PC-3 (cell line): ENCODE data around the gene HLA-A. TPM values are rescaled to one million over a fixed set of nuclear protein-coding genes. Genes with fewer than 3 reads are reported as not detected.

ENCODE experiments used
- ATAC-seq: fragments of 200-7000 bp; cut with Tn5 transposase; 2 replicates; pipeline ENCODE4 v1.9.1; 2020; ENCODE audit warnings: mild to moderate bottlenecking, moderate library complexity
- BruUV-seq: library from RNA; stranded (reverse); fragments of 400-500 nt; replicated peaks from 2 replicates; lab custom pipeline; 2021; lab: Mats Ljungman, UMichigan
- CTCF ChIA-PET: fragments of 300-600 bp; sonication (Branson Sonifier 250); formaldehyde crosslinking; loops from one replicate; lab custom pipeline; 2022; ENCODE audit warnings: antibody characterized with exemption; lab: Charles Lee
- POLR2A ChIA-PET: fragments of 300-600 bp; sonication (Branson Sonifier 250); formaldehyde crosslinking; loops from one replicate; lab custom pipeline; 2022; ENCODE audit warnings: antibody characterized with exemption; ENCODE audit not compliant: unreplicated experiment; lab: Charles Lee
- DNase-seq: peaks from one replicate; pipeline ENCODE4 v3.0.0-alpha.2; 2015
- H2AFZ ChIP-seq: fragments of 300-600 bp; sonication (generic); 2 replicates; pipeline ENCODE4 v1.6.0; 2016; ENCODE audit warnings: antibody characterized with exemption, low read length
- H3F3A ChIP-seq: fragments of 300-600 bp; sonication (generic); one replicate; pipeline ENCODE4 v1.6.0; 2017; ENCODE audit warnings: antibody characterized with exemption, low read length, control low read depth, mild to moderate bottlenecking; ENCODE audit not compliant: unreplicated experiment
- H3K27ac ChIP-seq: fragments of 300-600 bp; sonication (generic); 2 replicates; pipeline ENCODE4 v1.5.1; 2016; ENCODE audit warnings: mild to moderate bottlenecking, low read length
- H3K27me3 ChIP-seq: fragments of 300-600 bp; sonication (generic); 2 replicates; pipeline ENCODE4 v1.6.1; 2016; ENCODE audit warnings: low read length, mixed read lengths
- H3K36me3 ChIP-seq: fragments of 300-600 bp; sonication (generic); 2 replicates; pipeline ENCODE4 v1.6.1; 2016; ENCODE audit warnings: low read depth, mixed run types, low read length, mixed read lengths
- H3K4me1 ChIP-seq: fragments of 300-600 bp; sonication (generic); 2 replicates; pipeline ENCODE4 v1.5.1; 2016; ENCODE audit warnings: low read length; ENCODE audit not compliant: insufficient read depth
- H3K4me2 ChIP-seq: fragments of 300-600 bp; sonication (generic); 2 replicates; pipeline ENCODE4 v1.6.0; 2016; ENCODE audit warnings: low read length
- H3K4me3 ChIP-seq: fragments of 300-600 bp; sonication (generic); 2 replicates; pipeline ENCODE4 v1.5.1; 2016; ENCODE audit warnings: mild to moderate bottlenecking, low read length, mixed read lengths
- H3K79me2 ChIP-seq: fragments of 300-600 bp; sonication (generic); 2 replicates; pipeline ENCODE4 v1.6.1; 2017; ENCODE audit warnings: low read length, mixed read lengths
- H3K9ac ChIP-seq: fragments of 300-600 bp; sonication (generic); 2 replicates; pipeline ENCODE4 v1.6.0; 2016; ENCODE audit warnings: mild to moderate bottlenecking, low read length
- H3K9me2 ChIP-seq: fragments of 300-600 bp; sonication (generic); replicated peaks from 2 replicates; pipeline ENCODE4 v1.6.1; 2016; ENCODE audit warnings: mixed run types, low read length, mixed read lengths
- H3K9me3 ChIP-seq: fragments of 300-600 bp; sonication (generic); 2 replicates; pipeline ENCODE4 v1.6.1; 2016; ENCODE audit warnings: low read length, mixed read lengths
- H4K20me1 ChIP-seq: fragments of 300-600 bp; sonication (generic); 2 replicates; pipeline ENCODE4 v1.6.1; 2016; ENCODE audit warnings: low read length, mixed read lengths
- CTCF ChIP-seq: fragments of 300-600 bp; sonication (generic); conservative IDR thresholded peaks from 2 replicates; pipeline ENCODE4 v1.5.1; 2017; ENCODE audit warnings: antibody characterized with exemption, low read depth, mild to moderate bottlenecking, low read length
- EZH2 ChIP-seq: fragments of 300-600 bp; sonication (generic); IDR thresholded peaks from one replicate; pipeline ENCODE4 v1.6.1; 2017; ENCODE audit warnings: antibody characterized with exemption, mild to moderate bottlenecking, low read length; ENCODE audit not compliant: unreplicated experiment
- EZH2phosphoT487 ChIP-seq: fragments of 300-600 bp; sonication (generic); IDR thresholded peaks from 2 replicates; pipeline ENCODE4 v1.6.1; 2018; ENCODE audit warnings: mild to moderate bottlenecking, antibody characterized with exemption, low read length, borderline replicate concordance
- intact Hi-C: fragments of 100-400 bp; cut with micrococcal nuclease; formaldehyde crosslinking; loops from 2 replicates; pipeline ENCODE4 v1.9.0; 2023
- total RNA-seq: library from RNA; depleted of rRNA; stranded (reverse); fragments of >200 nt; gene quantifications from 2 replicates; pipeline ENCODE4 v1.2.3, GENCODE V29; 2014

HLA-A gene
- total RNA-seq, 1 experiment from 2014 or later, result 426 TPM

DNA sequence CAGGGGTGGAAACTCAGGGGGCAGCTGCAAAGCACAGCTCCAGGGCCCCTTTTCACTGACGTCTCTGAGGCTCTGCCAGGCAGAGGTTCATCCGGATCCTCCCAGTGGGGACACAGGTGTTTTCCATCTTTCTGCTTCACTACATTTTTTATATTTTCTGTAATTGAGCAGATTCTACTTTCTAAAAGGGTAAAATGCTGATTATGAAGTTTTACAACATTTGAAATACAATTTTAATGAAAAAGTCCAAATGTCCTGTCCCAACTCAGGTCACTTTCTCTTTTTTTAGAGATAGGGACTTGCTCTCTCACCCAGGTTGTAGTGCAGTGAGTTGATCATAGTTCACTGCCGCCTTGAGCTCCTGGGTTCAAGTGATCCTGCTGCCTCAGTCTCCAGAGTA lies 41.9 kb downstream of the HLA-A start:
- BruUV-seq, result no TSS peak
- ChIA-PET CTCF (no interaction called here), POLR2A (interaction anchor here (0.6 kb wide), 1 partner anchor 288 kb away, joined by 3 read pairs; no protein-coding TSS in a partner anchor)
- no peak overlapping the region for H3K9ac ChIP-seq
- TF ChIP-seq EZH2 (no peak), CTCF (no peak), EZH2phosphoT487 (no peak)
- no peaks in the 10 kb centered on the region for H3K9me3 ChIP-seq
- H3K4me3 ChIP-seq, result no peak overlapping the region
- H3K9me2 ChIP-seq, result no peaks in the 10 kb centered on the region
- no peaks in the 10 kb centered on the region for H3K27me3 ChIP-seq
- intact Hi-C loops, result no loop called here
- no peaks in the 10 kb centered on the region for H3K36me3 ChIP-seq
- H4K20me1 ChIP-seq, result no peaks in the 10 kb centered on the region
- no peak overlapping the region for H2AFZ ChIP-seq
- H3K27ac ChIP-seq, result no peak overlapping the region
- no peaks in the 10 kb centered on the region for H3K4me1 ChIP-seq
- no peaks in the 10 kb centered on the region for H3K79me2 ChIP-seq
- DNase-seq (no peak), ATAC-seq (no peak)
- no peaks in the 10 kb centered on the region for H3F3A ChIP-seq
- H3K4me2 ChIP-seq, result no peak overlapping the region

DNA sequence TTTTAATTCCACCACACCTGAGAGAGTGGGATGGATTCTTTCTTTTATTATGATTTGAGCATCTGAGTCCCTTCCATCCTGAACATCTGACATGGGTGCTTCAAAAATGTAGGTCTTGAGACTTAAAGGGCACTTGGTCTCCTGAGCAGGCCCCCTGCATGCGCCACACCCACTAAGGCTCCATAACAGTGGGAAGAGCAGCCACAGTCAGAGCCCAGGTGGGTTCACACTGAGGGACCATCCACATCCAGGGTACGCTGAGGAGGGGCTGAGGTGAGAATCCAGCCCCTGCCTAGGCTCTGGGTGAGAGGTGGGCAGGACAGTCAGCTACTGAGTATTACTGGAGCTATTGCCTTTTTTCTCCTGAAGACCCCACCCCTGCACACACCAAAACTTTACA lies 42.7 kb downstream of the HLA-A start:
- POLR2A ChIA-PET, result no interaction called here
- H3K4me3 ChIP-seq, result no peak overlapping the region
- H3K36me3 ChIP-seq, result no peaks in the 10 kb centered on the region
- H3K9me3 ChIP-seq, result no peaks in the 10 kb centered on the region
- no peaks in the 10 kb centered on the region for H3F3A ChIP-seq
- TF ChIP-seq EZH2phosphoT487, result no peak
- no peak for TF ChIP-seq EZH2
- TF ChIP-seq CTCF, result no peak
- DNase-seq (no peak), ATAC-seq (no peak)
- intact Hi-C loops, result no loop called here
- CTCF ChIA-PET, result no interaction called here
- H4K20me1 ChIP-seq, result no peaks in the 10 kb centered on the region
- BruUV-seq, result no TSS peak
- no peak overlapping the region for H3K4me2 ChIP-seq
- H3K9ac ChIP-seq, result no peak overlapping the region
- H3K9me2 ChIP-seq, result no peaks in the 10 kb centered on the region
- no peaks in the 10 kb centered on the region for H3K4me1 ChIP-seq
- no peaks in the 10 kb centered on the region for H3K27me3 ChIP-seq
- no peaks in the 10 kb centered on the region for H3K79me2 ChIP-seq
- H3K27ac ChIP-seq, result no peak overlapping the region
- no peak overlapping the region for H2AFZ ChIP-seq

- Histone ChIP-seq H3K79me2 (no peaks in the 10 kb centered on the region), H4K20me1 (no peaks in the 10 kb centered on the region), H2AFZ (no peak overlapping the region), H3K4me2 (no peak overlapping the region), H3K27me3 (no peaks in the 10 kb centered on the region), H3K27ac (no peak overlapping the region), H3K4me3 (no peak overlapping the region), H3F3A (no peaks in the 10 kb centered on the region), H3K9ac (no peak overlapping the region), H3K9me2 (no peaks in the 10 kb centered on the region), H3K4me1 (no peaks in the 10 kb centered on the region), H3K36me3 (no peaks in the 10 kb centered on the region), H3K9me3 (no peaks in the 10 kb centered on the region)
- ATAC-seq (no peak), DNase-seq (no peak)
- BruUV-seq, result no TSS peak
- intact Hi-C loops, result no loop called here
- ChIA-PET POLR2A (no interaction called here), CTCF (no interaction called here)
- no peak for TF ChIP-seq EZH2
- no peak for TF ChIP-seq EZH2phosphoT487
- TF ChIP-seq CTCF, result no peak
These were observed 43.9 kb downstream of the HLA-A start for GRCh38 chr6:29986179-29986781.
